ENCODE measurements around the gene PITPNC1.

- TF ChIP-seq CTCF (IDR thresholded peaks at IDR 0.05): no peak
- TF ChIP-seq POLR2A (IDR thresholded peaks at IDR 0.05): no peak
These were observed 323.1 kb downstream of the PITPNC1 start for GRCh38 chr17:67700037-67700724.

Data from tibial nerve (tissue), 3 donors.